Choroid plexus epithelial cell (primary cell): ENCODE results near the gene CAD.

Experiments used
- DNase-seq: peaks from one replicate; pipeline ENCODE4 v3.0.0-alpha.2; 2010; ENCODE audit warnings: low read depth
- H3K4me3 ChIP-seq: 2 replicates; pipeline ENCODE4 v1.5.1; 2011; ENCODE audit warnings: low read depth, mild to moderate bottlenecking, control low read depth, low read length, moderate library complexity
- CTCF ChIP-seq: conservative IDR thresholded peaks from 2 replicates; pipeline ENCODE4 v1.5.1; 2011; ENCODE audit warnings: low read depth, mild to moderate bottlenecking, control low read depth, inconsistent platforms, low read length, moderate library complexity

CAD gene

DNA sequence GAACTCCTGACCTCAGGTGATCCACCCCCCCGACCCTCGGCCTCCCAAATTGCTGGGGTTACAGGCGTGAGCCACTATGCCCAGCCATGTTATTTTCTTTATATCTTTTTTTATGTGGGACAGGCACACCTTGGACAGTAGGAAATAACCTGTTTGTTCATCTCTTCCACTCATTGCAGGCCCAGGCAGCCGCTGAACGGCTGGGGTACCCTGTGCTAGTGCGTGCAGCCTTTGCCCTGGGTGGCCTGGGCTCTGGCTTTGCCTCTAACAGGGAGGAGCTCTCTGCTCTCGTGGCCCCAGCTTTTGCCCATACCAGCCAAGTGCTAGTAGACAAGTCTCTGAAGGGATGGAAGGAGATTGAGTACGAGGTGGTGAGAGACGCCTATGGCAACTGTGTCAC lies 8.4 kb downstream of the CAD start:
- TF ChIP-seq CTCF = no peak
- no peak for DNase-seq
- H3K4me3 ChIP-seq = no peak overlapping the region

GRCh38 chr2:27227501-27227900 lies 10.3 kb downstream of the CAD start:
- H3K4me3 ChIP-seq = no peak overlapping the region
- TF ChIP-seq CTCF = no peak
- no peak for DNase-seq

DNA sequence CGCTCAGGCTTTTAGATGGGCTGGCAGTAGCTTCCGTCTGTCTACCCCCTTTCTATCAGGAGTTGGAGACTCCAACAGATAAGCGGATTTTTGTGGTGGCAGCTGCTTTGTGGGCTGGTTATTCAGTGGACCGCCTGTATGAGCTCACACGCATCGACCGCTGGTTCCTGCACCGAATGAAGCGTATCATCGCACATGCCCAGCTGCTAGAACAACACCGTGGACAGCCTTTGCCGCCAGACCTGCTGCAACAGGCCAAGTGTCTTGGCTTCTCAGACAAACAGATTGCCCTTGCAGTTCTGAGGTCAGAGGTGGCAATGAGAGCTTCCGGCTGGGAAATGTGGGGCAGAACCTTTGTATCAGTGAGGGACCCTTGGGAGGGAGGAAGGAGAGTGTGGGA lies 14.8 kb downstream of the CAD start:
- no peak overlapping the region for H3K4me3 ChIP-seq
- no peak for DNase-seq
- no peak for TF ChIP-seq CTCF

DNA sequence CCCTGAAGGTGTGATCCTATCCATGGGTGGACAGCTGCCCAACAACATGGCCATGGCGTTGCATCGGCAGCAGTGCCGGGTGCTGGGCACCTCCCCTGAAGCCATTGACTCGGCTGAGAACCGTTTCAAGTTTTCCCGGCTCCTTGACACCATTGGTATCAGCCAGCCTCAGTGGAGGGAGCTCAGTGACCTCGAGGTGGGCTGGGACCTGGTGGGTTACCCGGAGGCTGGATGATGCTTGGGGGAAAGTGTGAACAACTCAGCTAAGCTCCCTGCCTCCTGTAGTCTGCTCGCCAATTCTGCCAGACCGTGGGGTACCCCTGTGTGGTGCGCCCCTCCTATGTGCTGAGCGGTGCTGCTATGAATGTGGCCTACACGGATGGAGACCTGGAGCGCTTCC lies 16.2 kb downstream of the CAD start:
- no peak overlapping the region for H3K4me3 ChIP-seq
- DNase-seq = no peak
- no peak for TF ChIP-seq CTCF

DNA sequence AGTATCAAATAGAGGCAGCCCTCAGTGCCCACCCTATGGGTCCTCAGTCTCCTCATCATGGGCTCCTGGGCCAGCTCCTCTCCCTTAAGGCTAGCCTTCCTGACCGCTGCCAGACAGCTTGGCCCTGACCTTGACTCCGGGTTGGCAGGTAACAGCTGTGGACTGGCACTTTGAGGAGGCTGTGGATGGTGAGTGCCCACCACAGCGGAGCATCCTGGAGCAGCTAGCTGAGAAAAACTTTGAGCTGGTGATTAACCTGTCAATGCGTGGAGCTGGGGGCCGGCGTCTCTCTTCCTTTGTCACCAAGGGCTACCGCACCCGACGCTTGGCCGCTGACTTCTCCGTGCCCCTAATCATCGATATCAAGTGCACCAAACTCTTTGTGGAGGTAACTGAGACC lies 19.0 kb downstream of the CAD start:
- no peak for DNase-seq
- no peak for TF ChIP-seq CTCF
- no peak overlapping the region for H3K4me3 ChIP-seq

GRCh38 chr2:27236626-27237025 lies 19.5 kb downstream of the CAD start:
- no peak overlapping the region for H3K4me3 ChIP-seq
- no peak for TF ChIP-seq CTCF
- no peak for DNase-seq

DNA sequence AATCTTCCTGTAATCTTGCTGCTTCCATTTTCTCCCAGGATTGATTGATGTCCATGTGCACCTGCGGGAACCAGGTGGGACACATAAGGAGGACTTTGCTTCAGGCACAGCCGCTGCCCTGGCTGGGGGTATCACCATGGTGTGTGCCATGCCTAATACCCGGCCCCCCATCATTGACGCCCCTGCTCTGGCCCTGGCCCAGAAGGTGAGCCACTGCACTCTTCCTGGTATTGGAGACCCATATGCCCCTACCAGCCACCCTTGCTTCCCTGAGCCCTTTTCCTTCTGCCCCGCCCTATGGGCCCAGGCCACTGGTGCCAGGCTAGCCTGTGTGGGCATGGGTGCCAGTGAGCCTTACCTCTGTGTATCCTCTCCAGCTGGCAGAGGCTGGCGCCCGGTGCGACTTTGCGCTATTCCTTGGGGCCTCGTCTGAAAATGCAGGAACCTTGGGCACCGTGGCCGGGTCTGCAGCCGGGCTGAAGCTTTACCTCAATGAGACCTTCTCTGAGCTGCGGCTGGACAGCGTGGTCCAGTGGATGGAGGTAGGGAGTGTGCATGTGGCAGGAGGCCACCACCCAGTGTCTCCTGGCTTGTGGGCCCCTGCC lies 20.3 kb downstream of the CAD start:
- no peak overlapping the region for H3K4me3 ChIP-seq
- TF ChIP-seq CTCF = no peak
- DNase-seq = no peak
